K562 (cell line): Measurements from ENCODE around the gene CLSTN1. TPM values are rescaled to one million over a fixed set of nuclear protein-coding genes. Genes with fewer than 3 reads are reported as not detected.

ENCODE experiments used
- AFF4 ChIP-seq: sonication (generic); formaldehyde crosslinking; IDR thresholded peaks from 2 replicates; pipeline ENCODE4 v1.8.0; 2023; ENCODE audit warnings: mild to moderate bottlenecking, missing genetic modification reagents
- CBFA2T2 ChIP-seq: fragments of 450-650 bp; conservative IDR thresholded peaks from 2 replicates; pipeline ENCODE4 v1.6.1; 2017; ENCODE audit warnings: mild to moderate bottlenecking
- CTBP1 ChIP-seq: fragments of 450-650 bp; IDR thresholded peaks from 2 replicates; pipeline ENCODE4 v1.6.1; 2016; ENCODE audit warnings: borderline replicate concordance
- E2F8 ChIP-seq: fragments of 450-650 bp; IDR thresholded peaks from 2 replicates; pipeline ENCODE4 v1.7.1; 2018; ENCODE audit warnings: mild to moderate bottlenecking, low read depth; ENCODE audit not compliant: partially characterized antibody
- L3MBTL2 ChIP-seq: fragments of 450-650 bp; IDR thresholded peaks from 2 replicates; pipeline ENCODE4 v1.6.1; 2016; ENCODE audit warnings: mild to moderate bottlenecking, moderate library complexity
- MAFK ChIP-seq: IDR thresholded peaks from 2 replicates; pipeline ENCODE4 v1.6.1; 2011; ENCODE audit warnings: low read length, improper control_type of control experiment
- MAZ ChIP-seq, 2 experiments: fragments of 450-650 bp in 1 of 2; sonication (generic) in 1 of 2; formaldehyde crosslinking; IDR thresholded peaks in 1 of 2; conservative IDR thresholded peaks in 1 of 2; 2 replicates each; pipeline versions ENCODE4 v1.4.0 to v1.5.0; 2020; ENCODE audit warnings: mild to moderate bottlenecking in 1 of 2, missing genetic modification reagents in 1 of 2
- MCM3 ChIP-seq: fragments of 450-650 bp; IDR thresholded peaks from 2 replicates; pipeline ENCODE4 v1.6.1; 2016
- NRF1 ChIP-seq, 2 experiments: fragments of 450-650 bp; IDR thresholded peaks in 1 of 2; conservative IDR thresholded peaks in 1 of 2; 2 replicates each; pipeline ENCODE4 v1.6.1; 2014; ENCODE audit warnings: mild to moderate bottlenecking in 2 of 2
- PML ChIP-seq: IDR thresholded peaks from 2 replicates; pipeline ENCODE4 v1.6.1; 2012; ENCODE audit warnings: low read length, inconsistent platforms
- RB1 ChIP-seq: fragments of 450-650 bp; IDR thresholded peaks from 2 replicates; pipeline ENCODE4 v1.6.1; 2017; ENCODE audit warnings: low read depth, mild to moderate bottlenecking
- SMARCA5 ChIP-seq: fragments of 450-650 bp; IDR thresholded peaks from 2 replicates; pipeline ENCODE4 v1.6.1; 2016
- SMC3 ChIP-seq: conservative IDR thresholded peaks from 2 replicates; pipeline ENCODE4 v1.6.1; 2011; ENCODE audit warnings: low read depth, low read length, improper control_type of control experiment; ENCODE audit not compliant: insufficient read depth
- SP2 ChIP-seq: IDR thresholded peaks from 2 replicates; pipeline ENCODE4 v1.6.1; 2011; ENCODE audit warnings: mild to moderate bottlenecking, low read depth, low read length, moderate library complexity; ENCODE audit not compliant: poor library complexity, severe bottlenecking; ENCODE audit errors: extremely low read depth
- ZNF445 ChIP-seq: fragments of 250-450 bp; sonication (Bioruptor Pico); IDR thresholded peaks from 2 replicates; pipeline ENCODE4 v1.4.0; 2020; ENCODE audit warnings: low read depth, mild to moderate bottlenecking, moderate library complexity
- polyA plus RNA-seq, 8 experiments: library from polyadenylated mRNA; depleted of rRNA in 4 of 8; stranded (reverse) in 5 of 8; unstranded in 3 of 8; fragments of >200 nt; fragmentation: Nextera tagmentation in 2 of 8; fragmentation: Illumina TruSeq in 1 of 8; extraction: Ambion mirVana in 2 of 8; extraction: Trizol in 1 of 8; gene quantifications; 2 replicates each; pipeline versions ENCODE4 v1.2.1 to v1.2.3, GENCODE V29; 2011 to 2014; ENCODE audit warnings: inconsistent platforms in 1 of 8, missing spikeins in 1 of 8
- total RNA-seq, 7 experiments: library from RNA; depleted of rRNA in 6 of 7; stranded (reverse); fragments of >200 nt in 6 of 7; fragmentation: Illumina TruSeq in 2 of 7; extraction: Trizol in 2 of 7; gene quantifications; 2 replicates each; pipeline versions ENCODE4 v1.2.1 to v1.2.3, GENCODE V29; 2011 to 2021; ENCODE audit warnings: low replicate concordance in 1 of 7
- TF ChIP-seq, protein P1 (sequence below): fragments of 250-450 bp; sonication (Bioruptor Pico); IDR thresholded peaks from 2 replicates; pipeline ENCODE4 v1.4.0; 2020; ENCODE audit warnings: mild to moderate bottlenecking, moderate library complexity
- TF ChIP-seq, protein P2 (sequence below): fragments of 450-650 bp; conservative IDR thresholded peaks from 2 replicates; pipeline ENCODE4 v1.6.1; 2016; ENCODE audit warnings: missing genetic modification characterization, low read depth, mild to moderate bottlenecking, missing compliant biosample characterization, moderate library complexity

Gene CLSTN1
- total and polyA plus RNA-seq, 9 of the 15 experiments (the other 6 are each of a cell fraction or from before 2014, with no cell fraction given), result 1.1 to 32.5 (median 13.3) TPM

DNA sequence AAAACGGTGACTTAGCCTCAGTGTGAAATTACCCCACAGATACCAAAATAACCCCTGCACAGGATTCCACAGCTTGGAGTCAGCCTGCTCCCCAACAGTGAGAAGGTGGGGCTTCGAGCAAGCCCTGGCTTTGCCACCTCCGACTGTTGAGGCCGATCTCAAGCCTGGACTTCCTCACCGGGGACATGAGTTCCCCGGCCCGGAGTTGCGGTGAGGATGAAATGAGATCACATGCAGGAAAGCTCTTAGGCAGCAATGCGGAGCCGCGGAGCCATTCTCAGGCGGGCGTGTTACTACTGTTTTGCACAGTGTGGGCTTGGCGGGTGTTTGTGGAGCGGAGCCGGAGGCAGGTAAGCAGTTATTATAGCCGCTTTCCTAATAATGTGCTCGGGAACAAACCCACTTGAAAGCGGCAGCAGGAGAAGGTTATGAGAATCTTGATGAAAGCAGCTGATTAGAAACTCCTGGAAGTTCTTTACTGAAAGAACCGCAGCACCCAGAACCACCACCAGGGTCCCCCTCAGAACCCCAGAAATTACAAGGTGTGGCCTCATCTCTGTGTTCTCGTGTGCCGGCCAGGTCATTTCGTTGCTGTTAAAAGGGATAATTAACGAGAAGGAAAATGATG is 3.9 kb upstream of the CLSTN1 start (continued):
- TF ChIP-seq AFF4 (CRISPR knock-in tag) (0 out of 2 replicates have a peak, but pooled peaks have one; percentile 44), SMARCA5 (no peak), MCM3 (no peak), MAZ (CRISPR knock-in tag; conservative IDR thresholded peaks at IDR 0.05 in 1 of 2, IDR thresholded peaks at IDR 0.05 in 1 of 2) (0 out of 4 replicates have a peak, but pooled peaks of 1 of the 2 experiments have one; percentile 22), ZNF445 (CRISPR knock-in tag) (no peak), NRF1 (conservative IDR thresholded peaks at IDR 0.05 in 1 of 2, IDR thresholded peaks at IDR 0.05 in 1 of 2) (0 out of 4 replicates have a peak, but pooled peaks of 1 of the 2 experiments have one; percentile 14), SP2 (no peak), RB1 (peak; percentile 45; the same call in 1 of the 2 replicates), E2F8 (no peak), PML (no peak), CBFA2T2 (no peak), CTBP1 (peak; percentile 53; the same call in 1 of the 2 replicates), MAFK (no peak), L3MBTL2 (peak; percentile 80), SMC3 (0 out of 2 replicates have a peak, but pooled peaks have one; percentile 7)
- TF ChIP-seq, protein P1, sequence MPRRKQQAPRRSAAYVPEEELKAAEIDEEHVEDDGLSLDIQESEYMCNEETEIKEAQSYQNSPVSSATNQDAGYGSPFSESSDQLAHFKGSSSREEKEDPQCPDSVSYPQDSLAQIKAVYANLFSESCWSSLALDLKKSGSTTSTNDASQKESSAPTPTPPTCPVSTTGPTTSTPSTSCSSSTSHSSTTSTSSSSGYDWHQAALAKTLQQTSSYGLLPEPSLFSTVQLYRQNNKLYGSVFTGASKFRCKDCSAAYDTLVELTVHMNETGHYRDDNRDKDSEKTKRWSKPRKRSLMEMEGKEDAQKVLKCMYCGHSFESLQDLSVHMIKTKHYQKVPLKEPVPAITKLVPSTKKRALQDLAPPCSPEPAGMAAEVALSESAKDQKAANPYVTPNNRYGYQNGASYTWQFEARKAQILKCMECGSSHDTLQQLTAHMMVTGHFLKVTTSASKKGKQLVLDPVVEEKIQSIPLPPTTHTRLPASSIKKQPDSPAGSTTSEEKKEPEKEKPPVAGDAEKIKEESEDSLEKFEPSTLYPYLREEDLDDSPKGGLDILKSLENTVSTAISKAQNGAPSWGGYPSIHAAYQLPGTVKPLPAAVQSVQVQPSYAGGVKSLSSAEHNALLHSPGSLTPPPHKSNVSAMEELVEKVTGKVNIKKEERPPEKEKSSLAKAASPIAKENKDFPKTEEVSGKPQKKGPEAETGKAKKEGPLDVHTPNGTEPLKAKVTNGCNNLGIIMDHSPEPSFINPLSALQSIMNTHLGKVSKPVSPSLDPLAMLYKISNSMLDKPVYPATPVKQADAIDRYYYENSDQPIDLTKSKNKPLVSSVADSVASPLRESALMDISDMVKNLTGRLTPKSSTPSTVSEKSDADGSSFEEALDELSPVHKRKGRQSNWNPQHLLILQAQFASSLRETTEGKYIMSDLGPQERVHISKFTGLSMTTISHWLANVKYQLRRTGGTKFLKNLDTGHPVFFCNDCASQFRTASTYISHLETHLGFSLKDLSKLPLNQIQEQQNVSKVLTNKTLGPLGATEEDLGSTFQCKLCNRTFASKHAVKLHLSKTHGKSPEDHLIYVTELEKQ (CRISPR knock-in tag), result no peak
- TF ChIP-seq, protein P2, sequence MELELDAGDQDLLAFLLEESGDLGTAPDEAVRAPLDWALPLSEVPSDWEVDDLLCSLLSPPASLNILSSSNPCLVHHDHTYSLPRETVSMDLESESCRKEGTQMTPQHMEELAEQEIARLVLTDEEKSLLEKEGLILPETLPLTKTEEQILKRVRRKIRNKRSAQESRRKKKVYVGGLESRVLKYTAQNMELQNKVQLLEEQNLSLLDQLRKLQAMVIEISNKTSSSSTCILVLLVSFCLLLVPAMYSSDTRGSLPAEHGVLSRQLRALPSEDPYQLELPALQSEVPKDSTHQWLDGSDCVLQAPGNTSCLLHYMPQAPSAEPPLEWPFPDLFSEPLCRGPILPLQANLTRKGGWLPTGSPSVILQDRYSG, result no peak
